Activated CD8-positive, alpha-beta memory T cell treated with anti-CD3 and anti-CD28 coated beads for 4 hours (primary cell): Measurements from ENCODE around the gene UBE2S.
"Not testable (repeated sequence)": the region's sequence is repeated elsewhere in the genome, so short reads cannot be mapped to it uniquely, and the experiment has no call there.

Experiments
- DNase-seq, 2 donors: peaks; one replicate each; pipeline ENCODE4 v3.0.0-alpha.2; 2020; ENCODE audit warnings: low read depth in 2 of 2

UBE2S gene

DNA sequence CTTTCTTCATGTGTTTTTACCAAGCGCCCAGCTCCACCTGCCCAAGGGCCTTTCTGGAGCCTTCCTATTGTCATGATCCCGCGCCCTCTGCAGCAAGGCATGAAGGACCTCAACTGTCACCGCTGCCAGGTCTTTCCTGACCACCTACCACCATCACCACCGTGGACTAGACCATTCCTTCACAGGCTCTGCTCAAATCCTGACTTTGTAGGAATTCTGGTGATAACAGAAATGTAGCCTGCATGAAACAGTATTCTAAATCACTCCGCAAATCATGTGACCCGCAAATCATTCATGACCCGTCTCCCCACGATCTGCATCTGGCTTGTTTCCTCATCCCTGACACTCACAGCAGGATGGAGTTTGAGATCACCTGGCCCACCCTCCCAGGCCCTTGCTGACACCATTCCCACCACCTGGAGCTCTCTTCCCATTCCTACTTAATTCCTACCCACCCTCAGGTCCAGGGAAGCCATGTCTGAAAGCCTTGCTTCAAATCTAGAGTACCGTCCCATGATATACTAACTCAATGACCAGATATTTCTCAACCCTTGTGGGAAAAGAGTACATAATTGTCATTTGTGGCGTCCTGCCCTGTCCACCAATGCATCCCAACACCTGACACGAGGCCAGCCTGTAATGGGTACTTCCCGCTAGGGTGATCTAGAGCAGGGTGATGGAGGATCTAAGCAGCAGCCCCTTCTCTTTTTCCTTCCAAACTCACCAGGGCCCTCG lies 1.3 kb downstream of the UBE2S start:
- DNase-seq, result no peak

GRCh38 chr19:55405638-55406037 lies 1.9 kb downstream of the UBE2S start:
- no peak for DNase-seq

- no peak for DNase-seq
Observed at GRCh38 chr19:55402509-55402908, 5.1 kb downstream of the UBE2S start.

- not testable (repeated sequence) for DNase-seq
Observed at GRCh38 chr19:55401390-55401789, 6.2 kb downstream of the UBE2S start.

- no peak for DNase-seq
Observed at GRCh38 chr19:55400281-55401087, 7.1 kb downstream of the UBE2S start.

GRCh38 chr19:55398200-55398925 lies 9.2 kb downstream of the UBE2S start:
- no peak for DNase-seq

DNA sequence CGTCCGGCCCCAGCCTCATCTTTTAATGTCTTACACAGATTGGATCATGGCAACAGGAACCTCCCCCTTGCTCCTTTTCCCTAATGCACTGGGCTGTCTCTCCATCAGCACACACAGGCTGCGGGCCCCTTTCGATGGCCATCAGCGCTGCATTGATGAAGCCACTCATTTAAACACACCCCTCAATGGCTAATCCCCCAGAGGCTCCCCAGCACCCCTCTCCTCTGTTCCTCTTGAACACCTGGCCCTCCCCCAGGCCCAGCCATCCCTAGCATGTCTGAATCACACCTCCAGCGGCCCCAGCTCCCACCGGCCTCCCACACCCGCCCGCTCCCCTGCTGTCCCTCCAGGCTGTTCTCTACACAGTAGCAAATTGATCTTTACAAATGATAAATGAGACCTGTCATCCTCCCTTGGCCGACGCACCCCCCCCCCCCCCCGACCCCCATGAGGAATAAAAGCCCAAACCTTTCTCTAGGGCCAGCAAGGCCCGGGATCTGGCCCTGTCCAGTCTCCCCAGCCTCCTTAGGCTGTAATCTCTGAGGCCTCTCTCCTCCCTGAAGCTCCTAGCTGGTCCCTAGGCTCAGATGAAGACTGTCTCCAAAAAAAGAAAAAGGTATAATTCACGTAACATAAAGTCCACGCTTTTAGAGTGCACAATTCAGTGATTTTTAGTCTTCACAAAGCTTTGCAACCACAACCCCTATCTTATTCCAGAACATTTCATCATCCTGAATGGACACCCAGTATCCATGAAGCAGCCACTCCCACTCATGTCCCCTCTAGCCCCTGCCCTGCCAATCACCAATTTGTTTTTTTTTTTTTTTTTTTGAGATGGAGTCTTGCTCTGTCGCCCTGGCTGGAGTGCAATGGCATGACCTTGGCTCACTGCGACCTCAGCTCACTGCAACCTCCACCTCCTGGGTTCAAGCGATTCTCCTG lies 14.5 kb downstream of the UBE2S start:
- no peak for DNase-seq

- no peak for DNase-seq
Observed at GRCh38 chr19:55391702-55392615, 15.6 kb downstream of the UBE2S start.

GRCh38 chr19:55391191-55391670 lies 16.4 kb downstream of the UBE2S start:
- DNase-seq, result no peak

DNA sequence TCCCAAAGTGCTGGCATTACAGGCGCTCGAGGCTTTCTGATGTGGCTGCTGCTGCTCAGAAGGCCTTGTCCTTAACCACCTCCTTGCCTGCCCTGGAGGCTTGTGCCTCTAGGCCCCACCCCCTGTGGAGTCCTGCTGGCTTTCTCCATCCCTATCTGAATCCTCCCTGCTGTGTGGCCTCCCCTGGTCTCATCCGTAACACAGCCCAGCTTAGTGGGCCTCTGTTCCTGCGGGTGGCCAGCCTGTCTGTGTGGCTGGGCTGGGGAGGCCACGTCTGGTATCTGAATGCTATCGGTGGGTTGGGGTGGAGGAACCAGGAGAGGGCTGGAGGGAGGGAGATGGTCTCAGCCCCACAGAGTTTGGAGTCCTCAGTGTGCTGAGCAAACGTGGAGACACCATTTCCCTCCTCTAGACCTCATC lies 17.1 kb downstream of the UBE2S start:
- DNase-seq, result no peak

- no peak for DNase-seq
Observed at GRCh38 chr19:55389386-55390317, 17.9 kb downstream of the UBE2S start.

GRCh38 chr19:55387736-55388497 lies 19.7 kb downstream of the UBE2S start:
- DNase-seq, result no peak

GRCh38 chr19:55386493-55386971 lies 21.1 kb downstream of the UBE2S start:
- DNase-seq, result no peak

GRCh38 chr19:55385724-55386492 lies 21.7 kb downstream of the UBE2S start, which contains the start of gene RPL28:
TSS of gene RPL28 (plus strand) at chr19:55385932. CDS start at chr19:55386358, 426 bp downstream.
- peak; percentile 95 to 96 for DNase-seq

DNA sequence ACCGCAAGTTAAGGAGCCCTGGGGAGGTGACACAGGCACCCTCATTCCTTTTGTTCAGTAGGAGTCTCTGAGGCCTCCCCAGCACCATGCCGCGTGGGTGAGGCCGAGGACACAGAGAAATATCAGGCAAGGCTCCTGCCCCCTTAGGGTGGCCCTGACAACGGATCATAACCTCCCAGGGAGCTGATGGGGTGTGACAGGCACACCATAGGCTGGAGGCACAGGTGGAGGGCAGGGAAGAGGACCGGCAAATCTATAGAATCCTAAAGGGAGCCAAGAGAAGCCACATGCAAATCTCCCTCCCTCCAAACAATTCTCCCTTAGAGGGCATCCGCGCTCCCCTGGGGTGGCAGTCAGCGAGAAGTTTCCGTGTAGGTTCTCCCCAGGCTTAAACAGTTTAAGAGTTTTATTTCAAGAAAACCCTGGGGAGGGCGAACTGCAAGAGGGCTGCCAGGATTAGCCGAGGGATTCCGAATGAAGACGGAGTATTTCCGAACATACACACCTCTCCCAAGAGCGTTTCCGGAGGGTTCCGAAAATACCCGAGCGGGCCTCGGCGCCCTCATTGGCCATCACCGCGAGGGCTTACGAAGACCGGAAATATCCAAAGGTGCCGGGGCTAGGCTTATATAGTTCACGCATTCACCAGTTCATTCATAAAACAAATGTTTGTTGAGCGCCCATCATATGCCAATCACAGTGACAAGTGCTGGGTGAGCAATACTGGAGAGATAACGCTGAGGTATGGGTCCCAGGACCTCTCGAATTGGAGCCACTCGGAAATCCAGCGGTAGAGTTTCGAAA lies 22.5 kb downstream of the UBE2S start:
- DNase-seq, result peak; percentile 84 to 87
